ENCODE measurements around the gene JMJD6. TPM values are rescaled to one million over a fixed set of nuclear protein-coding genes. Genes with fewer than 3 reads are reported as not detected.

The JMJD6 gene
- total RNA-seq, 1 experiment from 2014 or later = 60.0 TPM

DNA sequence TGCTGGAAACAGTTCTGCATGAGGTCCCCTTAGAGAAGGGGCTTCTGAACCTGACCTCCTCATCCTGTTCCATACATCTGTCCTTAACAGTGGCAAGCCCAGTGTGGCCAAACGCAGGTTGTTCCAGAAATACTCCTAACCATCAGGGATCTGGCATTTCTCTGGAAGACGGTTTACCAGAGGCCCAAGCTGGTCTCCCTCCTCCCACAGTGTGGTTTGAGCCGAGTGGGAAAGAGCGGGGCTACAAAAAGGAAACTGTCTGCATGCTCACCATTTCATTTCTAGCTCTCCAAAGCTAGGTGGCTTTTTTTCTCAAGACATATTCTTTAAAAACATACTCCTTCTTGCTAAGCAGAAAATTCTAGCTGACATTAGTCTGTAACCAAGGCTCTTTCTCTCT, 21.6 kb downstream of the JMJD6 start:
- BruUV-seq (replicated peaks) = no TSS peak
- Histone ChIP-seq H3K27me3 (ENCODE audit: control insufficient read depth, insufficient read depth, low read length) (no peaks in the 10 kb centered on the region), H3K9me3 (ENCODE audit: control insufficient read depth, insufficient read depth, low read depth, low read length) (no peaks in the 10 kb centered on the region), H3K36me3 (ENCODE audit: control insufficient read depth, insufficient read depth, low read length) (no peaks in the 10 kb centered on the region), H3K4me1 (ENCODE audit: control insufficient read depth, insufficient read depth, low read length) (peaks cover 33% of the 10 kb centered on the region), H3K27ac (ENCODE audit: low read length) (no peak overlapping the region), H3K4me3 (ENCODE audit: low read depth in 2 of 2, low read length in 2 of 2) (no peak overlapping the region)
- ATAC-seq = no peak
- in situ Hi-C loops (cut with HindIII; ENCODE audit: low pct_unique_long_range_greater_than_20kb, low sequenced_read_pairs) = no loop called here
- TF ChIP-seq, protein P1, sequence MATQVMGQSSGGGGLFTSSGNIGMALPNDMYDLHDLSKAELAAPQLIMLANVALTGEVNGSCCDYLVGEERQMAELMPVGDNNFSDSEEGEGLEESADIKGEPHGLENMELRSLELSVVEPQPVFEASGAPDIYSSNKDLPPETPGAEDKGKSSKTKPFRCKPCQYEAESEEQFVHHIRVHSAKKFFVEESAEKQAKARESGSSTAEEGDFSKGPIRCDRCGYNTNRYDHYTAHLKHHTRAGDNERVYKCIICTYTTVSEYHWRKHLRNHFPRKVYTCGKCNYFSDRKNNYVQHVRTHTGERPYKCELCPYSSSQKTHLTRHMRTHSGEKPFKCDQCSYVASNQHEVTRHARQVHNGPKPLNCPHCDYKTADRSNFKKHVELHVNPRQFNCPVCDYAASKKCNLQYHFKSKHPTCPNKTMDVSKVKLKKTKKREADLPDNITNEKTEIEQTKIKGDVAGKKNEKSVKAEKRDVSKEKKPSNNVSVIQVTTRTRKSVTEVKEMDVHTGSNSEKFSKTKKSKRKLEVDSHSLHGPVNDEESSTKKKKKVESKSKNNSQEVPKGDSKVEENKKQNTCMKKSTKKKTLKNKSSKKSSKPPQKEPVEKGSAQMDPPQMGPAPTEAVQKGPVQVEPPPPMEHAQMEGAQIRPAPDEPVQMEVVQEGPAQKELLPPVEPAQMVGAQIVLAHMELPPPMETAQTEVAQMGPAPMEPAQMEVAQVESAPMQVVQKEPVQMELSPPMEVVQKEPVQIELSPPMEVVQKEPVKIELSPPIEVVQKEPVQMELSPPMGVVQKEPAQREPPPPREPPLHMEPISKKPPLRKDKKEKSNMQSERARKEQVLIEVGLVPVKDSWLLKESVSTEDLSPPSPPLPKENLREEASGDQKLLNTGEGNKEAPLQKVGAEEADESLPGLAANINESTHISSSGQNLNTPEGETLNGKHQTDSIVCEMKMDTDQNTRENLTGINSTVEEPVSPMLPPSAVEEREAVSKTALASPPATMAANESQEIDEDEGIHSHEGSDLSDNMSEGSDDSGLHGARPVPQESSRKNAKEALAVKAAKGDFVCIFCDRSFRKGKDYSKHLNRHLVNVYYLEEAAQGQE (IDR thresholded peaks at IDR 0.05; ENCODE audit: insufficient read depth in 1 of 2, low read depth in 2 of 2, low read length in 1 of 2) = no peak
- TF ChIP-seq SIN3A (IDR thresholded peaks at IDR 0.05; ENCODE audit: borderline replicate concordance, insufficient read depth, low read depth, low read length) = no peak
- TF ChIP-seq, protein P2, sequence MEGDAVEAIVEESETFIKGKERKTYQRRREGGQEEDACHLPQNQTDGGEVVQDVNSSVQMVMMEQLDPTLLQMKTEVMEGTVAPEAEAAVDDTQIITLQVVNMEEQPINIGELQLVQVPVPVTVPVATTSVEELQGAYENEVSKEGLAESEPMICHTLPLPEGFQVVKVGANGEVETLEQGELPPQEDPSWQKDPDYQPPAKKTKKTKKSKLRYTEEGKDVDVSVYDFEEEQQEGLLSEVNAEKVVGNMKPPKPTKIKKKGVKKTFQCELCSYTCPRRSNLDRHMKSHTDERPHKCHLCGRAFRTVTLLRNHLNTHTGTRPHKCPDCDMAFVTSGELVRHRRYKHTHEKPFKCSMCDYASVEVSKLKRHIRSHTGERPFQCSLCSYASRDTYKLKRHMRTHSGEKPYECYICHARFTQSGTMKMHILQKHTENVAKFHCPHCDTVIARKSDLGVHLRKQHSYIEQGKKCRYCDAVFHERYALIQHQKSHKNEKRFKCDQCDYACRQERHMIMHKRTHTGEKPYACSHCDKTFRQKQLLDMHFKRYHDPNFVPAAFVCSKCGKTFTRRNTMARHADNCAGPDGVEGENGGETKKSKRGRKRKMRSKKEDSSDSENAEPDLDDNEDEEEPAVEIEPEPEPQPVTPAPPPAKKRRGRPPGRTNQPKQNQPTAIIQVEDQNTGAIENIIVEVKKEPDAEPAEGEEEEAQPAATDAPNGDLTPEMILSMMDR (IDR thresholded peaks at IDR 0.05) = no peak
- TF ChIP-seq TCF7L2 (IDR thresholded peaks at IDR 0.05; ENCODE audit: low read depth, low read length) = no peak
- no peak for TF ChIP-seq POLR2AphosphoS5 (IDR thresholded peaks at IDR 0.05; ENCODE audit: low read depth, low read length)
- POLR2A ChIA-PET = no interaction called here
- DNase-seq (ENCODE audit: low read depth, low spot score) = no peak
- intact Hi-C loops (cut with micrococcal nuclease; ENCODE audit: unreplicated experiment) = no loop called here
- CTCF ChIA-PET = interaction anchor here (0.6 kb wide), 2 partner anchors 80 to 84 kb away, joined by 5 to 6 read pairs; no protein-coding TSS in a partner anchor

DNA sequence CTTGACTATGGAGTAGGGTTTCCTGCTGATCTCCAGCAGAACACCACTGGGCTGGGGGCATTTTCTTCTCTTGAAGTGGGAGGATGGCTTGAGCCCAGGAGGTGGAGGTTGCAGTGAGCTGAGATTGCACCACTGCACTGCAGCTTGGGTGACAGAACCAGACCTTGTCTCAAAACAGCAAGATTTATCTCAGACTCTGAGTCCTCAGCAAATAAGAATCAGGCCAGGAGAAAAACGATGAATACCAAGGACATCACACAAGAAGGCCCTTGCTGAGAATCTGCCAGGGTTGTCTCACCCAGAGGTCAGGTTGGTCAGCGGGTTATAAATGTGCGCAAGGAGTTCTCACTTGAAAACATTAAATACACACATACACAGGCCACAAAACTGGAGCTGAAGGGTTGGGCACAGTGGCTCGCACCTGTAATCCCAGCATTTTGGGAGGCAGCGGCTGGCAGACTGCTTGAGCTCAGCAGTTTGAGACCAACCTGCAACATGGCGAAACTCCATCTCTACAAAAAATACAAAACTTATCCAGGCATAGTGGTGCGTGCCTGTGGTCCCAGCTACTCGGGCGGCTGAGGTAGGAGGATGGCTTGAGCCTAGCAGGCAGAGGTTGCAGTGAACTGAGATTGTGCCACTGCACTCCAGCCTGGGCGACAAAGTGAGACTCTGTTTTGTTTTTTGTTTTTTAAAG, 23.3 kb downstream of the JMJD6 start:
- H3K9me3 ChIP-seq (ENCODE audit: control insufficient read depth, insufficient read depth, low read depth, low read length) = no peaks in the 10 kb centered on the region
- intact Hi-C loops (cut with micrococcal nuclease; ENCODE audit: unreplicated experiment) (no loop called here), in situ Hi-C loops (cut with HindIII; ENCODE audit: low pct_unique_long_range_greater_than_20kb, low sequenced_read_pairs) (no loop called here)
- H3K27me3 ChIP-seq (ENCODE audit: control insufficient read depth, insufficient read depth, low read length) = no peaks in the 10 kb centered on the region
- H3K4me1 ChIP-seq (ENCODE audit: control insufficient read depth, insufficient read depth, low read length) = peaks cover 16% of the 10 kb centered on the region; the same call in 1 of the 2 replicates
- no peak overlapping the region for H3K27ac ChIP-seq (ENCODE audit: low read length)
- DNase-seq (ENCODE audit: low read depth, low spot score) (no peak), ATAC-seq (no peak)
- H3K36me3 ChIP-seq (ENCODE audit: control insufficient read depth, insufficient read depth, low read length) = no peaks in the 10 kb centered on the region
- POLR2A ChIA-PET = no interaction called here
- BruUV-seq (replicated peaks) = no TSS peak
- CTCF ChIA-PET = no interaction called here
- TF ChIP-seq POLR2AphosphoS5 (IDR thresholded peaks at IDR 0.05; ENCODE audit: low read depth, low read length) (no peak), TCF7L2 (IDR thresholded peaks at IDR 0.05; ENCODE audit: low read depth, low read length) (no peak), SIN3A (IDR thresholded peaks at IDR 0.05; ENCODE audit: borderline replicate concordance, insufficient read depth, low read depth, low read length) (no peak)
- TF ChIP-seq, protein P1 (IDR thresholded peaks at IDR 0.05; ENCODE audit: insufficient read depth in 1 of 2, low read depth in 2 of 2, low read length in 1 of 2) = no peak
- TF ChIP-seq, protein P2 (IDR thresholded peaks at IDR 0.05) = no peak
- no peak overlapping the region for H3K4me3 ChIP-seq (ENCODE audit: low read depth in 2 of 2, low read length in 2 of 2)
